ENCODE results near the gene RPTOR. TPM values are rescaled to one million over a fixed set of nuclear protein-coding genes. Genes with fewer than 3 reads are reported as not detected.

RPTOR gene
- total and polyA plus RNA-seq, 10 of the 15 experiments (the other 5 are each of a cell fraction or from before 2014, with no cell fraction given): 0.18 to 32.1 (median 7.8) TPM

DNA sequence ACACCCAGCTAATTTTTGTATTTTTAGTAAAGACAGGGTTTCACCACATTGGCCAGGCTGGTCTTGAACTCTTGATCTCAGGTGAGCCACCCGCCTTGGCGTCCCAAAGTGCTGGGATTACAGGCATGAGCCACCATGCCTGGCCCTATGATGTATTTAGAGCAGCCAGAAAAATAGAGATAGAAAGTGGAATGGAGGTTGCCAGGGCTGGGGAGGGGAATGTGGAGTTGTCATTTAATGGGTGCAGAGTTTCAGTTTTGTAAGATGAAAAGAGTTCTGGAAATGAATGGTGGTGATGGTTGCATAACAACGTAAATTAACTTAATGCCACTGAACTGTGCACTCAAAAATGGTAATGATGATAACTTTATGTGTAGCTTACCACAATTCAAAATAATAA is 36.7 kb upstream of the RPTOR start:
- Histone ChIP-seq H3K27me3 (replicated peaks in 1 of 2; ENCODE audit: control insufficient read depth in 2 of 2, insufficient read depth in 2 of 2, low read length in 1 of 2) (peaks cover 0 to 3% of the 10 kb centered on the region in 2 experiments; a peak in 2 of 4 replicates), H3K27ac (ENCODE audit: control insufficient read depth, insufficient read depth) (no peak overlapping the region), H3K4me2 (ENCODE audit: control insufficient read depth, insufficient read depth) (no peak overlapping the region), H3K36me3 (ENCODE audit: control insufficient read depth in 2 of 2, insufficient read depth in 2 of 2, low read length in 1 of 2) (no peaks in the 10 kb centered on the region), H3K9me3 (replicated peaks; ENCODE audit: control insufficient read depth, insufficient read depth, low read length) (no peaks in the 10 kb centered on the region), H2AFZ (ENCODE audit: control insufficient read depth, low read depth, low read length) (no peak overlapping the region), H4K20me1 (ENCODE audit: control insufficient read depth, insufficient read depth) (no peaks in the 10 kb centered on the region; the same call in 1 of the 2 replicates), H3K4me1 (ENCODE audit: control insufficient read depth, insufficient read depth, low read length) (no peaks in the 10 kb centered on the region), H3K9ac (ENCODE audit: control insufficient read depth, insufficient read depth, low read length) (no peak overlapping the region), H3K79me2 (ENCODE audit: control insufficient read depth, insufficient read depth, low read length) (no peaks in the 10 kb centered on the region), H3K4me3 (no peak overlapping the region)
- no peak; the same call in 2 of the 3 replicates for ATAC-seq
- ChIA-PET SMC1A (ENCODE audit: uncharacterized antibody, unreplicated experiment) (interaction anchor here (1.1 kb wide), 1 partner anchor 23 kb away, joined by 3 read pairs; no protein-coding TSS in a partner anchor), POLR2A (no interaction called here), CTCF (no interaction called here), RAD21 (ENCODE audit: unreplicated experiment) (no interaction called here)
- no peak for FAIRE-seq
- intact Hi-C loops (cut with micrococcal nuclease; ENCODE audit: unreplicated experiment) (no loop called here), in situ Hi-C loops (cut with MboI) (no loop called here)
- DNase-seq (ENCODE audit: low read depth, low spot score): no peak
- BruUV-seq (replicated peaks): no TSS peak
- no peak for TF ChIP-seq EED (IDR thresholded peaks at IDR 0.05; ENCODE audit: low read depth)
- TF ChIP-seq, protein P1, sequence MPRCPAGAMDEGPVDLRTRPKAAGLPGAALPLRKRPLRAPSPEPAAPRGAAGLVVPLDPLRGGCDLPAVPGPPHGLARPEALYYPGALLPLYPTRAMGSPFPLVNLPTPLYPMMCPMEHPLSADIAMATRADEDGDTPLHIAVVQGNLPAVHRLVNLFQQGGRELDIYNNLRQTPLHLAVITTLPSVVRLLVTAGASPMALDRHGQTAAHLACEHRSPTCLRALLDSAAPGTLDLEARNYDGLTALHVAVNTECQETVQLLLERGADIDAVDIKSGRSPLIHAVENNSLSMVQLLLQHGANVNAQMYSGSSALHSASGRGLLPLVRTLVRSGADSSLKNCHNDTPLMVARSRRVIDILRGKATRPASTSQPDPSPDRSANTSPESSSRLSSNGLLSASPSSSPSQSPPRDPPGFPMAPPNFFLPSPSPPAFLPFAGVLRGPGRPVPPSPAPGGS (IDR thresholded peaks at IDR 0.05; ENCODE audit: borderline replicate concordance, insufficient read depth, low read depth, low read length, poor library complexity, severe bottlenecking): no peak
- no peak for TF ChIP-seq RAD21 (IDR thresholded peaks at IDR 0.05; ENCODE audit: insufficient read depth, low read depth, low read length)
- no peak for TF ChIP-seq RB1 (IDR thresholded peaks at IDR 0.05; ENCODE audit: borderline replicate concordance)
- TF ChIP-seq NR2C1 (IDR thresholded peaks at IDR 0.05): no peak
- no peak for TF ChIP-seq ETV6 (conservative IDR thresholded peaks at IDR 0.05 in 1 of 2, IDR thresholded peaks at IDR 0.05 in 1 of 2; ENCODE audit: borderline replicate concordance in 1 of 2, low read depth in 1 of 2)
- TF ChIP-seq ZNF384 (IDR thresholded peaks at IDR 0.05; ENCODE audit: borderline replicate concordance, low read depth, low read length): no peak
- TF ChIP-seq CREM (IDR thresholded peaks at IDR 0.05; ENCODE audit: low read depth): no peak
- no peak for TF ChIP-seq BHLHE40 (IDR thresholded peaks at IDR 0.05; ENCODE audit: borderline replicate concordance in 1 of 2, low read depth in 2 of 2, low read length in 1 of 2)
- no peak for TF ChIP-seq RUNX3 (IDR thresholded peaks at IDR 0.05; ENCODE audit: low read length)
- TF ChIP-seq FOXK2 (IDR thresholded peaks at IDR 0.05): no peak
- TF ChIP-seq KDM1A (IDR thresholded peaks at IDR 0.05; ENCODE audit: borderline replicate concordance): no peak
- no peak for TF ChIP-seq RFX5 (IDR thresholded peaks at IDR 0.05; ENCODE audit: low read depth, low read length)
- TF ChIP-seq IKZF1 (conservative IDR thresholded peaks at IDR 0.05): no peak
- no peak for TF ChIP-seq POLR2A (IDR thresholded peaks at IDR 0.05; ENCODE audit: low read depth, low read length)
- TF ChIP-seq, protein P2, sequence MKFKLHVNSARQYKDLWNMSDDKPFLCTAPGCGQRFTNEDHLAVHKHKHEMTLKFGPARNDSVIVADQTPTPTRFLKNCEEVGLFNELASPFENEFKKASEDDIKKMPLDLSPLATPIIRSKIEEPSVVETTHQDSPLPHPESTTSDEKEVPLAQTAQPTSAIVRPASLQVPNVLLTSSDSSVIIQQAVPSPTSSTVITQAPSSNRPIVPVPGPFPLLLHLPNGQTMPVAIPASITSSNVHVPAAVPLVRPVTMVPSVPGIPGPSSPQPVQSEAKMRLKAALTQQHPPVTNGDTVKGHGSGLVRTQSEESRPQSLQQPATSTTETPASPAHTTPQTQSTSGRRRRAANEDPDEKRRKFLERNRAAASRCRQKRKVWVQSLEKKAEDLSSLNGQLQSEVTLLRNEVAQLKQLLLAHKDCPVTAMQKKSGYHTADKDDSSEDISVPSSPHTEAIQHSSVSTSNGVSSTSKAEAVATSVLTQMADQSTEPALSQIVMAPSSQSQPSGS (IDR thresholded peaks at IDR 0.05; ENCODE audit: low read length): no peak
- TF ChIP-seq WRNIP1 (IDR thresholded peaks at IDR 0.05; ENCODE audit: borderline replicate concordance, low read depth, low read length): no peak
- TF ChIP-seq, protein P3, sequence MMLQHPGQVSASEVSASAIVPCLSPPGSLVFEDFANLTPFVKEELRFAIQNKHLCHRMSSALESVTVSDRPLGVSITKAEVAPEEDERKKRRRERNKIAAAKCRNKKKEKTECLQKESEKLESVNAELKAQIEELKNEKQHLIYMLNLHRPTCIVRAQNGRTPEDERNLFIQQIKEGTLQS (IDR thresholded peaks at IDR 0.05; ENCODE audit: borderline replicate concordance, extremely low read depth, low read depth, low read length): no peak
- no peak for TF ChIP-seq CBX5 (IDR thresholded peaks at IDR 0.05; ENCODE audit: low read depth)
- WGBS (ENCODE audit: insufficient coverage, insufficient replicate concordance, low lambda C conversion rate, missing lambda C conversion rate): 55% methylated on average over 3 of the region's 3 CpGs
